GM06990 (cell line): ENCODE data around the gene EIF1B.
"Not testable (repeated sequence)": the region's sequence is repeated elsewhere in the genome, so short reads cannot be mapped to it uniquely, and the experiment has no call there.

Source experiments
- DNase-seq: peaks from one replicate; pipeline ENCODE4 v3.0.0-alpha.2; 2011; ENCODE audit not compliant: insufficient read length; ENCODE audit errors: extremely low read depth
- H3K27me3 ChIP-seq: replicated peaks from 2 replicates; pipeline ENCODE4 v1.6.0; 2011; ENCODE audit warnings: low read length; ENCODE audit not compliant: control insufficient read depth, insufficient read depth
- H3K36me3 ChIP-seq: 2 replicates; pipeline ENCODE4 v1.5.1; 2011; ENCODE audit warnings: low read length; ENCODE audit not compliant: control insufficient read depth, insufficient read depth
- H3K4me3 ChIP-seq: replicated peaks from 2 replicates; pipeline ENCODE4 v1.5.1; 2011; ENCODE audit warnings: low read depth, mild to moderate bottlenecking, control low read depth, low read length
- TF ChIP-seq, protein P1 (sequence below): IDR thresholded peaks from 2 replicates; pipeline ENCODE4 v1.5.1; 2011; ENCODE audit warnings: low read length, control low read depth, mild to moderate bottlenecking, inconsistent platforms; ENCODE audit not compliant: insufficient read depth, poor library complexity, severe bottlenecking

The EIF1B gene

DNA sequence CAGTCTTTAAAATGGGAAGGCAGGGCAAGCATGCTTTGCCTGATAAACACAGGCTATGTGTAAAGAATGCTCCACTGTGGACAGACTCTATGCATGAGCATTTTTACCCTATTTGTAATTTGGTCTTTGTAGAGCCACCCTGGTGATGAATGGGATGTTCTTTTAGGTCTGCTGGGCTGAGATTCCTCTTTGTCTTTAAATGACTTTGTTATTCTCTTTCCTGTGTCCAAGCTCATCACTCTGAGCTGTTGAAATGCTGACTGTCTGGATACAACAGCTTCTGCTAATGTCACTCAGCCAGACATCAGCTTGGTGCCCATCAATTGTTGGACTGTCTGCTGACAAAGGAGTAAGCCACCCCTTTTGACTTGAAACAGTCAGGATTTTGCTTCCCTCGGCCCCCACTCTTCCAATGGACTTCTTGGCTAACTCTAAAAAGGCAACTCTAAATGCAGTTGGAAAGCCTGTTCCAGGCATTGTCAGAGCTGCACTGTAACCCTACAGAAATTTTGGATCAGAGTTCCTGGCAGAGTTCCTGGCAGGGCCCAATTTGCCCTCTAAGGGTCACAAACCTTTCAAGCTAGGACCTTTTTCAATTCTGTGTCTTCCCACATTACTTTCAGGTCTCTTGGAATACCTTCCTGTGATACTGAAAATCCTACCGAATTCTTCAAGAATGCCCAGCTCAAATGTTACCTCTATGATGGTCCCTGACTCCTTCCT lies 40.5 kb upstream of the EIF1B start:
- Histone ChIP-seq H3K36me3 (no peaks in the 10 kb centered on the region), H3K27me3 (peaks cover 1% of the 10 kb centered on the region), H3K4me3 (no peak overlapping the region)
- TF ChIP-seq, protein P1, sequence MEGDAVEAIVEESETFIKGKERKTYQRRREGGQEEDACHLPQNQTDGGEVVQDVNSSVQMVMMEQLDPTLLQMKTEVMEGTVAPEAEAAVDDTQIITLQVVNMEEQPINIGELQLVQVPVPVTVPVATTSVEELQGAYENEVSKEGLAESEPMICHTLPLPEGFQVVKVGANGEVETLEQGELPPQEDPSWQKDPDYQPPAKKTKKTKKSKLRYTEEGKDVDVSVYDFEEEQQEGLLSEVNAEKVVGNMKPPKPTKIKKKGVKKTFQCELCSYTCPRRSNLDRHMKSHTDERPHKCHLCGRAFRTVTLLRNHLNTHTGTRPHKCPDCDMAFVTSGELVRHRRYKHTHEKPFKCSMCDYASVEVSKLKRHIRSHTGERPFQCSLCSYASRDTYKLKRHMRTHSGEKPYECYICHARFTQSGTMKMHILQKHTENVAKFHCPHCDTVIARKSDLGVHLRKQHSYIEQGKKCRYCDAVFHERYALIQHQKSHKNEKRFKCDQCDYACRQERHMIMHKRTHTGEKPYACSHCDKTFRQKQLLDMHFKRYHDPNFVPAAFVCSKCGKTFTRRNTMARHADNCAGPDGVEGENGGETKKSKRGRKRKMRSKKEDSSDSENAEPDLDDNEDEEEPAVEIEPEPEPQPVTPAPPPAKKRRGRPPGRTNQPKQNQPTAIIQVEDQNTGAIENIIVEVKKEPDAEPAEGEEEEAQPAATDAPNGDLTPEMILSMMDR, result no peak
- no peak for DNase-seq

DNA sequence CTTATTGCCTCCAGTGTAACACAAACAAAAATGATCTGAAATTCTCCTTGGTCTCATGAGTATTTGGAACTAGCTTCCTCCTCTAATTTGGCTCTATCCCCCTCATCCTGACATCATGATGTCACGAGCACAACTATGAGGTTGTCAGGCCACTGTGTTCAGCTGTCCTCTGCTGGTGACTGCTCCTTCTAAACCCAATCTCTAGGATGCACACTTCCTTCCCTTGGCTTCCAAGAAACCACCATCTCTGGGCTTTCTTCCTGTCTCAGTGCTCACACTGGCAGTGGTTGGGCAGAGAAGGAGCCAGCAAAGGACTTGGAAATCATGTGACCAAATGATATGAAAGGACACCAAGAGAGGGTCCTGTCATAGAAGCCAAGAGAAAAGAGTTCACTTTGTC lies 30.7 kb upstream of the EIF1B start:
- no peak for DNase-seq
- Histone ChIP-seq H3K27me3 (no peaks in the 10 kb centered on the region), H3K4me3 (no peak overlapping the region), H3K36me3 (no peaks in the 10 kb centered on the region)
- TF ChIP-seq, protein P1, result no peak

DNA sequence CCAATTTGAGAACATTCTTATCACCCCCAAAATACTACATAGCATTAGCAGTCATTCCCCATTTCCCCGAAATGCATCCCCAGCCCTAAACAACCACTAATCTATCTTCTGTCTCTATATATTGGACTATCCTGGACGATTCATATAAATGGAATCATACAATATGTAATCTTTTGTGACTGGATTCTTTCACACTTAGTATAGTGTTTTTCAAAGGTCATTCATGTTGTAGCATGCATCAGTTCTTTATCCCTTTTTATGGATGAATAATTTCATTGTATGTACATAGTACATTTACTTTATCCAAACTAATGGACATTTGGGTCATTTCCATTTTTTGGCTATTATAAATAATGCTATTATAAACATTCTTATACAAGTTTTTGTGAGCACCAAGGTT lies 27.5 kb upstream of the EIF1B start:
- no peaks in the 10 kb centered on the region for H3K36me3 ChIP-seq
- DNase-seq, result no peak
- TF ChIP-seq, protein P1, result no peak
- no peak overlapping the region for H3K4me3 ChIP-seq
- H3K27me3 ChIP-seq, result no peaks in the 10 kb centered on the region; the same call in 1 of the 2 replicates

- not testable (repeated sequence) for H3K27me3 ChIP-seq, H3K4me3 ChIP-seq, H3K36me3 ChIP-seq, DNase-seq
Observed at GRCh38 chr3:40283057-40283456, 26.4 kb upstream of the EIF1B start.

DNA sequence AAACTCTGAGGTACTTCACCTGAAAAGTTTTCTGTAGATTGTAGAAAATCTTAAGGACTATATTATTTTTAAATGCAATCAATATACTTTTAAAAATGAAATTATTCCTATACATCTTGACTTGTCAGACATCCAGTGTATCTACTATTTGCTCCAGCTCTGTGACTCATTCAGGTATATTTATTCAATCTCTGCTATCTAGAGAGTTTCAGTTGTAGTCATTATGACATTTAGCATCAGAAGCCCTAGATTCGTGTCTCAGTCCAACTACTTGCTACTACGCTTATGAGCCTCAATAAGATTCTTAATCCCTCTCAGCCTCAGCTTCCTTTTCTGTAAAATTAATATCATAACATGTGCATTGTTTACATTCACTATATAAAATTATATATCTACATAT lies 22.3 kb upstream of the EIF1B start:
- no peak for DNase-seq
- H3K27me3 ChIP-seq, result no peaks in the 10 kb centered on the region; the same call in 1 of the 2 replicates
- H3K4me3 ChIP-seq, result no peak overlapping the region
- TF ChIP-seq, protein P1, result no peak
- no peaks in the 10 kb centered on the region for H3K36me3 ChIP-seq

GRCh38 chr3:40290396-40290795 lies 19.1 kb upstream of the EIF1B start:
- DNase-seq, result no peak
- Histone ChIP-seq H3K36me3 (no peaks in the 10 kb centered on the region), H3K27me3 (no peaks in the 10 kb centered on the region; the same call in 1 of the 2 replicates), H3K4me3 (no peak overlapping the region)
- TF ChIP-seq, protein P1, result no peak
